Keratinocyte (primary cell): ENCODE measurements around the gene KIF2C. TPM values are rescaled to one million over a fixed set of nuclear protein-coding genes. Genes with fewer than 3 reads are reported as not detected.

ENCODE experiments used
- DNase-seq: peaks from one replicate; pipeline ENCODE4 v3.0.0-alpha.2; 2011; ENCODE audit warnings: low read depth, missing footprints, low spot score
- FAIRE-seq: peaks from 2 replicates; lab custom pipeline; 2011; peaks lifted over from hg19 to GRCh38; lab: Jason Lieb, UNC
- H2AFZ ChIP-seq: 2 replicates; pipeline ENCODE4 v1.6.0; 2012; ENCODE audit warnings: low read length, control low read depth, inconsistent platforms; ENCODE audit not compliant: control insufficient read depth
- H3K27ac ChIP-seq: 2 replicates; pipeline ENCODE4 v1.5.1; 2011; ENCODE audit warnings: low read length; ENCODE audit not compliant: control insufficient read depth, insufficient read depth
- H3K27me3 ChIP-seq: 3 replicates; pipeline ENCODE4 v1.6.0; 2011; ENCODE audit warnings: low read length; ENCODE audit not compliant: control insufficient read depth, insufficient read depth; ENCODE audit errors: extremely low read depth
- H3K36me3 ChIP-seq, 2 experiments: 2 replicates in 1 of 2; 3 replicates in 1 of 2; pipeline ENCODE4 v1.5.1; 2011; ENCODE audit warnings: low read length in 2 of 2, mild to moderate bottlenecking in 1 of 2; ENCODE audit not compliant: control insufficient read depth in 2 of 2, insufficient read depth in 2 of 2; ENCODE audit errors: extremely low read depth in 1 of 2
- H3K4me1 ChIP-seq: 3 replicates; pipeline ENCODE4 v1.5.1; 2011; ENCODE audit warnings: low read length; ENCODE audit not compliant: control insufficient read depth, insufficient read depth; ENCODE audit errors: extremely low read depth
- H3K4me2 ChIP-seq: 3 replicates; pipeline ENCODE4 v1.6.0; 2011; ENCODE audit warnings: low read depth, low read length; ENCODE audit not compliant: control insufficient read depth, insufficient read depth; ENCODE audit errors: extremely low read depth
- H3K4me3 ChIP-seq, 3 experiments: fragments of 200-600 bp in 1 of 3; sonication (generic) in 1 of 3; 2 replicates in 2 of 3; 3 replicates in 1 of 3; pipeline ENCODE4 v1.5.1; 2011 to 2016; ENCODE audit warnings: low read length in 3 of 3, mild to moderate bottlenecking in 3 of 3, control low read depth in 2 of 3, inconsistent platforms in 1 of 3, low read depth in 1 of 3, mixed read lengths in 1 of 3, mixed run types in 1 of 3, moderate library complexity in 1 of 3; ENCODE audit not compliant: control insufficient read depth in 2 of 3, insufficient read depth in 2 of 3; ENCODE audit errors: extremely low read depth in 1 of 3
- H3K79me2 ChIP-seq: 2 replicates; pipeline ENCODE4 v1.6.0; 2012; ENCODE audit warnings: low read length; ENCODE audit not compliant: control insufficient read depth, insufficient read depth
- H3K9ac ChIP-seq: 3 replicates; pipeline ENCODE4 v1.6.0; 2011; ENCODE audit warnings: low read length; ENCODE audit not compliant: control insufficient read depth, insufficient read depth; ENCODE audit errors: extremely low read depth
- H3K9me1 ChIP-seq: 3 replicates; pipeline ENCODE4 v1.6.0; 2011; ENCODE audit warnings: low read length; ENCODE audit not compliant: control insufficient read depth, insufficient read depth; ENCODE audit errors: extremely low read depth
- H3K9me3 ChIP-seq: 2 replicates; pipeline ENCODE4 v1.5.1; 2012; ENCODE audit warnings: low read depth, low read length; ENCODE audit not compliant: control insufficient read depth
- H4K20me1 ChIP-seq: 3 replicates; pipeline ENCODE4 v1.6.0; 2011; ENCODE audit warnings: low read length; ENCODE audit not compliant: control insufficient read depth, insufficient read depth; ENCODE audit errors: extremely low read depth
- EZH2 ChIP-seq: IDR thresholded peaks from one replicate; pipeline ENCODE4 v1.6.1; 2012; ENCODE audit warnings: inconsistent platforms, mild to moderate bottlenecking, low read length, moderate library complexity
- dilution Hi-C: fragments of 300-500 bp; cut with MboI; formaldehyde crosslinking; loops from one replicate; pipeline ENCODE4 v1.7.0; 2020; ENCODE audit warnings: low sequenced_read_pairs; ENCODE audit not compliant: extremely low pct_ligation_motif_present
- polyA plus RNA-seq, 5 experiments: library from polyadenylated mRNA; depleted of rRNA in 3 of 5; stranded (reverse) in 3 of 5; stranded (forward) in 1 of 5; unstranded in 1 of 5; fragments of >200 nt; gene quantifications; 1 replicate in 1 of 5; 2 replicates in 3 of 5; 3 replicates in 1 of 5; pipeline versions ENCODE4 v1.2.1 to v1.2.3, GENCODE V29; 2011 to 2012; ENCODE audit warnings: missing spikeins in 2 of 5, low read depth in 1 of 5, low replicate concordance in 1 of 5
- TF ChIP-seq, protein P1 (sequence below), 3 experiments: IDR thresholded peaks in 1 of 3; conservative IDR thresholded peaks in 1 of 3; optimal IDR thresholded peaks in 1 of 3; 2 replicates in 2 of 3; 3 replicates in 1 of 3; pipeline versions ENCODE3 to v1.5.1; 2011; ENCODE audit warnings: low read length in 3 of 3, mild to moderate bottlenecking in 3 of 3, moderate library complexity in 2 of 3, control low read depth in 1 of 3, inconsistent platforms in 1 of 3; ENCODE audit not compliant: insufficient read depth in 2 of 3; ENCODE audit errors: extremely low read depth in 1 of 3

The KIF2C gene
- polyA plus RNA-seq, 1 donor (not counting 4 experiments of a cell fraction or from before 2014, with no cell fraction given) = 16.3 TPM

DNA sequence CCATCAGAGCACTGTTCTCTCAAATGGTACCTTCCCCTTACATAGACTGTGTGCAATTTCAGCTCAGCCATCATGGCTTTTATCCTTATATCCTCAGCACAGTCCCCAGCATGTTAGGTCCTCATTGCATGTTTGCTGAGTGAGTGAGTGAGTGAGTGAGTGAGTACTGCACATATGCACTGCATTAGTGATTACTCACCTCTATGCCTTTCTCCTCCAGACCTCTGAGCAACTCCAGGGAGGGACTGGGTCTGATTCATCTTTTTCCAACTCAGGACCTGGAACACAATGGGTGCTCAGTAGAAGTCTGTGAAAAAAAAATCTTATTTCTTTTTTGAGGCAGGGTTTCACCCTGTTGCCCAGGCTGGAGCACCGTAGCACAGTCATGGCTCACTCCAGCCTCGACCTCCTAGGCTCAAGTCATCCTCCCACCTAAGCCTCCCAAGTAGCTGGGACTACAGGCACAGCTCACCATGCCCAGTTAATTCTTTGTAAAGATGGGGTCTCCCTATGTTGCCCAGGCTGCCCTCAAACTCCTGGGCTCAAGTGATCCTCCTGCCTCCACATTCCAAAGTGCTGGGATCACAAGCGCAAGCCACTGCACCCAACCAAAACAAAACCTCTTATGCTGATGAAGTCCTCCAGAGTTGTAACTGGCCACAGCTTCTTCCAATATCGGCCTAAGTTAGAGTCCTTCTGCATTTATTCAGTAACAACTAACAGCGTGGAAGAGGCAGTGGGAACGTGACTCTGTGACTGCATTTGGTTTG is 32.3 kb upstream of the KIF2C start:
- Histone ChIP-seq H3K4me1 (peaks cover 21% of the 10 kb centered on the region), H3K9me3 (no peaks in the 10 kb centered on the region), H3K79me2 (no peaks in the 10 kb centered on the region), H3K36me3 (no peaks in the 10 kb centered on the region), H3K9me1 (no peaks in the 10 kb centered on the region), H2AFZ (peak overlapping the region; percentile 58), H3K27me3 (no peaks in the 10 kb centered on the region), H3K4me2 (peak overlapping the region; percentile 43), H4K20me1 (no peaks in the 10 kb centered on the region), H3K4me3 (no peak overlapping the region), H3K9ac (peak overlapping the region; percentile 49), H3K27ac (peak overlapping the region; percentile 85)
- TF ChIP-seq, protein P1, sequence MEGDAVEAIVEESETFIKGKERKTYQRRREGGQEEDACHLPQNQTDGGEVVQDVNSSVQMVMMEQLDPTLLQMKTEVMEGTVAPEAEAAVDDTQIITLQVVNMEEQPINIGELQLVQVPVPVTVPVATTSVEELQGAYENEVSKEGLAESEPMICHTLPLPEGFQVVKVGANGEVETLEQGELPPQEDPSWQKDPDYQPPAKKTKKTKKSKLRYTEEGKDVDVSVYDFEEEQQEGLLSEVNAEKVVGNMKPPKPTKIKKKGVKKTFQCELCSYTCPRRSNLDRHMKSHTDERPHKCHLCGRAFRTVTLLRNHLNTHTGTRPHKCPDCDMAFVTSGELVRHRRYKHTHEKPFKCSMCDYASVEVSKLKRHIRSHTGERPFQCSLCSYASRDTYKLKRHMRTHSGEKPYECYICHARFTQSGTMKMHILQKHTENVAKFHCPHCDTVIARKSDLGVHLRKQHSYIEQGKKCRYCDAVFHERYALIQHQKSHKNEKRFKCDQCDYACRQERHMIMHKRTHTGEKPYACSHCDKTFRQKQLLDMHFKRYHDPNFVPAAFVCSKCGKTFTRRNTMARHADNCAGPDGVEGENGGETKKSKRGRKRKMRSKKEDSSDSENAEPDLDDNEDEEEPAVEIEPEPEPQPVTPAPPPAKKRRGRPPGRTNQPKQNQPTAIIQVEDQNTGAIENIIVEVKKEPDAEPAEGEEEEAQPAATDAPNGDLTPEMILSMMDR (optimal IDR thresholded peaks at IDR 0.05 in 1 of 3, IDR thresholded peaks at IDR 0.05 in 1 of 3, conservative IDR thresholded peaks at IDR 0.05 in 1 of 3; ENCODE audit: extremely low read depth in 1 of 3, insufficient read depth in 2 of 3, low read length in 3 of 3) = no peak
- no peak for TF ChIP-seq EZH2
- dilution Hi-C loops = no loop called here
- DNase-seq (peak; percentile 71), FAIRE-seq (peak; percentile 100)

DNA sequence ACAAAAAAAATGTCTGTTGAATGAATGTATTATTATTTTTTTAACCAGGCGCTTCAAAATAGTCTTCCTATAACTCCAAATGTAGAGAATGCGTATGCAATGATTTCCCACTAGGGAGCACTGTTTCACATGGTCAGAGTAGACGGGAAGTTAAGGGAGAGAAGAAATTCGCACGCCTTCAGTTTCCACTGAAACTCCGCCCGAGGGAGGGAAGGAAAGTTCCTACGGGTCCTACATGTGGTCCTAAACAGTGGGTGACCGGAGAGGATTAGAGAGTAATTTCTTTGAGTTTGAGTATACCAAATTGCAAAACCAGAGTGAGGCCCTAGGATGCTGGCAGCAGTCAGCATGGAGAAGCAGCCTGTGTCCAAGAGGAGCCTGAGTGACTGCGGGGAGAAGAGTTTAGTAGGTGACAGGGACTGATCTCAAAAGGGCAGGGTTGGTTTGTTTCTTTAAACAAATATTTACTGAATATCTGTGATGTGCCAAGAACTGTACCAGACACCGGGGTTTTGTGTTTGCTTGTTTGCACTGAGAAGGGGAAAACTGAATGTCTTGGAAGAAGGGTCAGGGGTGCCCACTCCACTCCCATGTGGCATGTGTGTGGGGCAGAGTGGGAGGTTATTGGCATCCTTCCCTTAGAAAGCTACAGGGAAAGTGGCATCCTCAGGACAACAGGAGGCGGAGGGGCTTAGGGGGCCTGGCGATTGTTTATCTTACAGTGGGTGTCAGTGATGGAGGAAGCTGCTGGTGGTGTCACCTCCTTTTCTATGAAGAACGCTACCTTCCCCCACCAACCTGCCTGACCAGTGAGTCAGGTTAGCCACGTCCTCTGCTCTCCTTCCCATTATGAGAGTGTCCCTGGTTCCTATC is 31.4 kb upstream of the KIF2C start:
- no peaks in the 10 kb centered on the region for H3K9me3 ChIP-seq
- H3K27ac ChIP-seq = peak overlapping the region; percentile 85
- no peaks in the 10 kb centered on the region for H4K20me1 ChIP-seq
- DNase-seq (peak; percentile 40), FAIRE-seq (peak; percentile 46)
- H2AFZ ChIP-seq = peak overlapping the region; percentile 66
- peak overlapping the region; percentile 43 for H3K4me2 ChIP-seq
- dilution Hi-C loops = no loop called here
- H3K4me3 ChIP-seq = no peak overlapping the region
- TF ChIP-seq, protein P1 (optimal IDR thresholded peaks at IDR 0.05 in 1 of 3, IDR thresholded peaks at IDR 0.05 in 1 of 3, conservative IDR thresholded peaks at IDR 0.05 in 1 of 3; ENCODE audit: extremely low read depth in 1 of 3, insufficient read depth in 2 of 3, low read length in 3 of 3) = peak; percentile 47 to 57 (median 50)
- TF ChIP-seq EZH2 = no peak
- H3K27me3 ChIP-seq = no peaks in the 10 kb centered on the region
- H3K9me1 ChIP-seq = no peaks in the 10 kb centered on the region
- peaks cover 21% of the 10 kb centered on the region for H3K4me1 ChIP-seq
- H3K9ac ChIP-seq = peak overlapping the region; percentile 54
- H3K79me2 ChIP-seq = no peaks in the 10 kb centered on the region
- H3K36me3 ChIP-seq = no peaks in the 10 kb centered on the region
